Prostate gland (tissue), 2 donors: Measurements from ENCODE around the gene PARP14. TPM values are rescaled to one million over a fixed set of nuclear protein-coding genes. Genes with fewer than 3 reads are reported as not detected.
"Not testable (repeated sequence)": the region's sequence is repeated elsewhere in the genome, so short reads cannot be mapped to it uniquely, and the experiment has no call there.

ENCODE experiments used
- DNase-seq: peaks from one replicate; pipeline ENCODE4 v3.0.0-alpha.2; 2019; ENCODE audit warnings: low spot score
- H3K27ac ChIP-seq, 2 donors: fragments of 200-600 bp; sonication (generic); 2 replicates each; pipeline ENCODE4 v1.5.1; 2017 to 2019
- H3K27me3 ChIP-seq: fragments of 200-600 bp; sonication (generic); replicated peaks from 2 replicates; pipeline ENCODE4 v1.5.1; 2019; ENCODE audit not compliant: insufficient read depth
- H3K36me3 ChIP-seq, 2 donors: fragments of 200-600 bp; sonication (generic); 1 replicate in 1 of 2; 2 replicates in 1 of 2; pipeline versions ENCODE4 v1.5.1 to v1.8.1; 2017 to 2019
- H3K4me1 ChIP-seq: fragments of 200-600 bp; sonication (generic); replicated peaks from 2 replicates; pipeline ENCODE4 v1.5.1; 2019
- H3K4me3 ChIP-seq, 2 donors: fragments of 200-600 bp; sonication (generic); 2 replicates each; pipeline ENCODE4 v1.5.1; 2017 to 2019
- H3K9me3 ChIP-seq: fragments of 200-600 bp; sonication (generic); 2 replicates; pipeline ENCODE4 v1.5.1; 2017
- CTCF ChIP-seq, 4 experiments: fragments of 200-600 bp in 2 of 4; fragments of 450-650 bp in 2 of 4; sonication (generic) in 2 of 4; IDR thresholded peaks; 1 replicate in 3 of 4; 2 replicates in 1 of 4; pipeline ENCODE4 v1.5.1; 2016 to 2019; ENCODE audit warnings: antibody characterized with exemption in 4 of 4, mild to moderate bottlenecking in 2 of 4, moderate library complexity in 2 of 4
- POLR2A ChIP-seq: fragments of 450-650 bp; IDR thresholded peaks from one replicate; pipeline ENCODE4 v1.6.1; 2016; ENCODE audit warnings: antibody characterized with exemption, mild to moderate bottlenecking
- POLR2AphosphoS5 ChIP-seq: sonication (generic); formaldehyde crosslinking; IDR thresholded peaks from one replicate; pipeline ENCODE4 v1.6.1; 2017; ENCODE audit warnings: antibody characterized with exemption
- WGBS: methylation state at CpG from one replicate; pipeline ENCODE4 v1.1.5; 2018; 5-methylcytosine and 5-hydroxymethylcytosine counted together
- intact Hi-C: fragments of 100-400 bp; cut with DNase I; formaldehyde crosslinking; loops from one replicate; pipeline ENCODE4 v1.14.2; 2022
- total RNA-seq, 2 donors: library from RNA; depleted of rRNA; stranded (reverse); fragments of >200 nt; gene quantifications; one replicate each; pipeline ENCODE4 v1.1.0, GENCODE V29; 2016

PARP14 gene
- total RNA-seq, 2 donors from 2014 or later: 28.1 to 43.3 TPM

- Histone ChIP-seq H3K27me3 (no peaks in the 10 kb centered on the region), H3K9me3 (no peaks in the 10 kb centered on the region), H3K27ac (no peak overlapping the region), H3K4me3 (no peak overlapping the region), H3K4me1 (no peaks in the 10 kb centered on the region), H3K36me3 (no peaks in the 10 kb centered on the region)
- WGBS: 58% methylated on average over 2 of the region's 2 CpGs
- TF ChIP-seq CTCF (IDR thresholded peaks at IDR 0.05) (no peak), POLR2A (no peak), POLR2AphosphoS5 (no peak)
- no peak for DNase-seq
- intact Hi-C loops: no loop called here
Observed at GRCh38 chr3:122697952-122698620, 17.4 kb downstream of the PARP14 start.

- H3K27me3 ChIP-seq: no peaks in the 10 kb centered on the region
- intact Hi-C loops: no loop called here
- H3K27ac ChIP-seq: no peak overlapping the region
- TF ChIP-seq POLR2A (no peak), CTCF (IDR thresholded peaks at IDR 0.05) (no peak), POLR2AphosphoS5 (no peak)
- no peak for DNase-seq
- 69% methylated on average over 2 of the region's 2 CpGs for WGBS
- no peaks in the 10 kb centered on the region for H3K9me3 ChIP-seq
- no peaks in the 10 kb centered on the region for H3K4me1 ChIP-seq
- H3K36me3 ChIP-seq: no peaks in the 10 kb centered on the region
- no peak overlapping the region for H3K4me3 ChIP-seq
Observed at GRCh38 chr3:122700193-122700592, 19.6 kb downstream of the PARP14 start.

GRCh38 chr3:122705379-122705778 lies 24.7 kb downstream of the PARP14 start:
- TF ChIP-seq POLR2A (no peak), POLR2AphosphoS5 (no peak), CTCF (IDR thresholded peaks at IDR 0.05) (no peak)
- no peak overlapping the region for H3K27ac ChIP-seq
- 80% methylated on average over 1 of the region's 1 CpG for WGBS
- H3K9me3 ChIP-seq: no peaks in the 10 kb centered on the region
- intact Hi-C loops: no loop called here
- H3K36me3 ChIP-seq: no peaks in the 10 kb centered on the region
- H3K27me3 ChIP-seq: no peaks in the 10 kb centered on the region
- no peaks in the 10 kb centered on the region for H3K4me1 ChIP-seq
- no peak for DNase-seq
- H3K4me3 ChIP-seq: no peak overlapping the region

GRCh38 chr3:122710616-122711251 lies 30.1 kb downstream of the PARP14 start:
- H3K27ac ChIP-seq, H3K4me3 ChIP-seq, H3K36me3 ChIP-seq, H3K9me3 ChIP-seq, intact Hi-C loops, H3K4me1 ChIP-seq, DNase-seq, H3K27me3 ChIP-seq: not testable (repeated sequence)
- WGBS: 92% methylated on average over 1 of the region's 1 CpG

- Histone ChIP-seq H3K27me3 (no peaks in the 10 kb centered on the region), H3K4me1 (no peaks in the 10 kb centered on the region), H3K4me3 (no peak overlapping the region), H3K27ac (no peak overlapping the region), H3K36me3 (peaks cover 0 to 4% of the 10 kb centered on the region in 2 donors), H3K9me3 (no peaks in the 10 kb centered on the region)
- intact Hi-C loops: no loop called here
- WGBS: 88% methylated on average over 3 of the region's 3 CpGs
- no peak for DNase-seq
- no peak for TF ChIP-seq CTCF (IDR thresholded peaks at IDR 0.05)
- no peak for TF ChIP-seq POLR2AphosphoS5
- no peak for TF ChIP-seq POLR2A
Observed at GRCh38 chr3:122714273-122714672, 33.6 kb downstream of the PARP14 start.
